T-cell (primary cell): ENCODE results near the gene CBY2. TPM values are rescaled to one million over a fixed set of nuclear protein-coding genes. Genes with fewer than 3 reads are reported as not detected.
"Not testable (repeated sequence)": the region's sequence is repeated elsewhere in the genome, so short reads cannot be mapped to it uniquely, and the experiment has no call there.

ENCODE experiments used
- ATAC-seq, 4 experiments: fragments of 200-7000 bp in 3 of 4; fragments of 150-1000 bp in 1 of 4; cut with Tn5 transposase; replicated peaks in 1 of 4; 1 replicate in 3 of 4; 2 replicates in 1 of 4; pipeline ENCODE4 v1.10.0; 2021; ENCODE audit warnings: moderate library complexity in 3 of 4, mild to moderate bottlenecking in 2 of 4, moderate number of reproducible peaks in 1 of 4
- CTCF ChIA-PET, 2 donors: fragments of 300-600 bp; sonication (Branson Sonifier 250); formaldehyde crosslinking; loops; one replicate each; lab custom pipeline; 2022; ENCODE audit warnings: antibody characterized with exemption in 2 of 2; lab: Charles Lee
- POLR2A ChIA-PET, 2 donors: fragments of 300-600 bp; sonication (Branson Sonifier 250); formaldehyde crosslinking; loops; one replicate each; lab custom pipeline; 2022; ENCODE audit warnings: antibody characterized with exemption in 2 of 2; lab: Charles Lee
- DNase-seq, 35 experiments: peaks; one replicate each; pipeline versions ENCODE4 v3.0.0 to v3.0.0-alpha.2; 2013 to 2023
- H3K27ac ChIP-seq: one replicate; pipeline ENCODE4 v1.5.1; 2013; ENCODE audit warnings: low read length
- H3K27me3 ChIP-seq, 2 experiments: replicated peaks in 1 of 2; 1 replicate in 1 of 2; 2 replicates in 1 of 2; pipeline versions ENCODE4 v1.6.1 to v1.7.0; 2013; ENCODE audit warnings: low read length in 1 of 2, mixed read lengths in 1 of 2; ENCODE audit not compliant: control insufficient read depth in 2 of 2, insufficient read depth in 2 of 2; ENCODE audit errors: extremely low read depth in 1 of 2
- H3K36me3 ChIP-seq, 2 donors: 1 replicate in 1 of 2; 2 replicates in 1 of 2; pipeline versions ENCODE4 v1.6.1 to v1.7.0; 2013; ENCODE audit warnings: low read length in 1 of 2; ENCODE audit not compliant: control insufficient read depth in 2 of 2, insufficient read depth in 1 of 2; ENCODE audit errors: extremely low read depth in 1 of 2
- H3K4me1 ChIP-seq, 2 experiments: 1 replicate in 1 of 2; 2 replicates in 1 of 2; pipeline versions ENCODE4 v1.6.1 to v1.7.0; 2013; ENCODE audit warnings: low read length in 2 of 2, mixed read lengths in 1 of 2; ENCODE audit not compliant: insufficient read depth in 2 of 2, control insufficient read depth in 1 of 2; ENCODE audit errors: extremely low read depth in 1 of 2
- H3K4me3 ChIP-seq, 2 donors: 1 replicate in 1 of 2; 2 replicates in 1 of 2; pipeline versions ENCODE4 v1.5.1 to v1.7.0; 2013; ENCODE audit warnings: mild to moderate bottlenecking in 2 of 2, low read length in 1 of 2, moderate library complexity in 1 of 2; ENCODE audit not compliant: control insufficient read depth in 1 of 2; ENCODE audit errors: extremely low read depth in 1 of 2
- H3K9me3 ChIP-seq: 2 replicates; pipeline ENCODE4 v1.7.0; 2013
- H3K27ac Mint-ChIP-seq, 2 donors: one replicate each; pipeline ENCODE4 v1.8.0; 2020 to 2021; ENCODE audit warnings: mild to moderate bottlenecking in 2 of 2, mixed read lengths in 2 of 2
- H3K27me3 Mint-ChIP-seq, 2 donors: one replicate each; pipeline ENCODE4 v1.8.0; 2021 to 2022; ENCODE audit warnings: mixed read lengths in 2 of 2
- H3K36me3 Mint-ChIP-seq: one replicate; pipeline ENCODE4 v1.8.0; 2021; ENCODE audit warnings: mixed read lengths
- H3K4me1 Mint-ChIP-seq, 3 donors: one replicate each; pipeline ENCODE4 v1.8.0; 2020 to 2022; ENCODE audit warnings: mixed read lengths in 3 of 3, mild to moderate bottlenecking in 1 of 3
- H3K4me3 Mint-ChIP-seq, 3 donors: one replicate each; pipeline ENCODE4 v1.8.0; 2020 to 2022; ENCODE audit warnings: mild to moderate bottlenecking in 3 of 3, mixed read lengths in 3 of 3, moderate library complexity in 3 of 3
- H3K9me3 Mint-ChIP-seq, 3 donors: one replicate each; pipeline ENCODE4 v1.8.0; 2020 to 2022; ENCODE audit warnings: mixed read lengths in 3 of 3
- WGBS: methylation state at CpG from one replicate; pipeline ENCODE4 v1.1.5; 2013; ENCODE audit warnings: missing lambda C conversion rate; ENCODE audit not compliant: insufficient coverage; 5-methylcytosine and 5-hydroxymethylcytosine counted together
- total RNA-seq, 35 experiments: library from RNA in 6 of 35; stranded (reverse) in 6 of 35; fragments of 120-200 nt in 1 of 35; gene quantifications; one replicate each; pipeline versions ENCODE4 v1.2.1 to v1.2.4 and lab custom pipeline; 2013 to 2026

Gene CBY2
- under 1 TPM in 4 of 5 donors, not detected in 1; 0.22 to 0.75 (median 0.56) TPM for total RNA-seq
- total RNA-seq (2013) = not detected
- total RNA-seq (lab: John Stamatoyannopoulos, UW) = 0 to 0.32 (median 0.06) reads per million in 29 experiments

DNA sequence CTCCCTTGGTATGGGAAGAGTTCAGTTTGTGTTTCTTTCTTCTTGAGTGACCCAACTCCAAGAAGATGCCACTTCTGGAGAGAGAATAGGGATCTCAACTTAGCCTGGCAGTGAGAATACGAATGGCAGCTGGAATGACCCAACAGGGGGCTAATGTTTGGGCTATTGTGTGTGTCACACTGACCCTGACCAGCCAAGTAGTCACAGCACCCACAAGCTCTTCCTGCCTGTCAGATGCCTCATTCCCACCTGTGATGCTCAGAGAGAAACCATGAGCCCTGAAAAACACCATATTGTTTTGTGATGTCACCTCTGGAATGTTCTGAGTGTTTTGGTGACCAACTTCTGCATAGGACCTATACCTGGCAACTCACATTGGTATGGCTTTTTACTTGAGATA lies at the start of gene CBY2:
Gene CBY2, plus strand, starts transcription at position 233 of the 400 bp plus-strand sequence. Its CDS starts 71 bp downstream, at position 304.
- ATAC-seq = no peak
- POLR2A ChIA-PET = no interaction called here
- WGBS = 100% methylated on average over 1 of the region's 1 CpG

DNA sequence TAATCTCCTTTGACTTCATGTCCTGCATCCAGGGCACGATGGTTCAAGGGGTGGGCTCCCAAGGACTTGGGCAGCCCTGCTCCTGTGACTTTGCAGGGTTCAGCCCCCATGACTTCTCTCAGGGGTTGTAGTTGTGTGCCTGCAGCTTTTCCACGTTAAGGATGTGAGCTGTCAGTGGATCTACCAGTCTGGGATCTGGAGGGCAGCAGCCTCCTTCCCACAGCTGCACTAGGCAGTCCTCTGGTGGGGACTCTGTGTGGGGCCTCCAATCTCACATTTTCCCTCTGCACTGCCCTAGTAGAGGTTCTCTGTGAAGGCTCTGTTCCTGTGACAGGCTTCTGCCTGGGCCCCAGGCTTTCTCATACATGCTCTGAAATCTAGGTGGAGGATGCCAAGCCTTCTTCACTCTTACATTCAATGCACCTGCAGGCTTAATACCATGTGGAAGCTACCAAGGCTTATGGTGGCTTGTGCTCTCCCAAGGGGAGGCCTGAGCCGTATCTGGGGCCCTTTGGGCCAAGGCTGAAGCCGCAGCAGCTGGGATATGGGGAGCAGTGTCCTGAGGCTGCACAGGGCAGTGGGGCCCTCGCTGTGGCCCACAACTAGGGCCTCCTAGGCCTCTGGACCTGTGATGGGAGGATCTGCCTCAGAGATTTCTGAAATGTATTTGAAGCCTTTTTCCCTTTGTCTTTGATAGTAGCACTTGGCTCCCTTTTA lies 47.3 kb upstream of the CBY2 start:
- ATAC-seq = no peak
- H3K9me3 Mint-ChIP-seq = peaks cover 0 to 3% (median 0%) of the 10 kb centered on the region in 3 donors
- H3K4me1 Mint-ChIP-seq = no peaks in the 10 kb centered on the region
- no peak overlapping the region for H3K4me3 Mint-ChIP-seq
- Histone ChIP-seq H3K9me3 (no peaks in the 10 kb centered on the region), H3K27me3 (no peaks in the 10 kb centered on the region), H3K4me1 (no peaks in the 10 kb centered on the region), H3K36me3 (no peaks in the 10 kb centered on the region), H3K27ac (no peak overlapping the region), H3K4me3 (no peak overlapping the region)
- ChIA-PET CTCF (no interaction called here), POLR2A (no interaction called here)
- WGBS = 72% methylated on average over 4 of the region's 5 CpGs
- no peaks in the 10 kb centered on the region for H3K36me3 Mint-ChIP-seq
- no peak overlapping the region for H3K27ac Mint-ChIP-seq
- DNase-seq = no peak
- no peaks in the 10 kb centered on the region for H3K27me3 Mint-ChIP-seq

More for the DNA sequence above, at the start of gene CBY2:
- no peak for DNase-seq
- H3K4me3 ChIP-seq = no peak within 1 kb of the TSS
- H3K36me3 ChIP-seq = peaks cover 0 to 3% of the 10 kb centered on the region in 2 donors
- no peak within 1 kb of the TSS for H3K4me3 Mint-ChIP-seq
- no peaks in the 10 kb centered on the region for H3K9me3 Mint-ChIP-seq
- CTCF ChIA-PET = no interaction called here
- no peak within 1 kb of the TSS for H3K27ac ChIP-seq
- H3K36me3 Mint-ChIP-seq = no peaks in the 10 kb centered on the region
- no peaks in the 10 kb centered on the region for H3K4me1 ChIP-seq
- H3K27me3 Mint-ChIP-seq = peaks cover 2 to 9% of the 10 kb centered on the region in 2 donors
- H3K4me1 Mint-ChIP-seq = peaks cover 0 to 6% (median 1%) of the 10 kb centered on the region in 3 donors
- no peak within 1 kb of the TSS for H3K27ac Mint-ChIP-seq
- H3K27me3 ChIP-seq = no peaks in the 10 kb centered on the region
- no peaks in the 10 kb centered on the region for H3K9me3 ChIP-seq

GRCh38 chr13:45658586-45659235 lies 43.4 kb upstream of the CBY2 start:
- no peak overlapping the region for H3K27ac Mint-ChIP-seq

GRCh38 chr13:45659536-45659935 lies 42.6 kb upstream of the CBY2 start:
- no CpG with 5 or more reads among the region's 3 CpGs for WGBS
- no peak overlapping the region for H3K4me3 Mint-ChIP-seq
- H3K27ac Mint-ChIP-seq = no peak overlapping the region
- H3K9me3 Mint-ChIP-seq = peaks cover 0 to 4% (median 3%) of the 10 kb centered on the region in 3 donors
- POLR2A ChIA-PET = no interaction called here
- Histone ChIP-seq H3K9me3 (no peaks in the 10 kb centered on the region), H3K36me3 (no peaks in the 10 kb centered on the region), H3K27ac (no peak overlapping the region), H3K27me3 (no peaks in the 10 kb centered on the region), H3K4me1 (no peaks in the 10 kb centered on the region), H3K4me3 (no peak overlapping the region)
- ATAC-seq (no peak), DNase-seq (no peak)
- CTCF ChIA-PET = interaction anchor here in 1 of 2 donors (0.6 kb wide), 1 partner anchor 23 kb away, joined by 3 read pairs; no protein-coding TSS in a partner anchor
- no peaks in the 10 kb centered on the region for H3K36me3 Mint-ChIP-seq
- H3K4me1 Mint-ChIP-seq = peaks cover 0 to 2% (median 0%) of the 10 kb centered on the region in 3 donors
- H3K27me3 Mint-ChIP-seq = no peaks in the 10 kb centered on the region

More at GRCh38 chr13:45658586-45659235, 43.4 kb upstream of the CBY2 start:
- CTCF ChIA-PET = no interaction called here
- WGBS = 100% methylated on average over 1 of the region's 5 CpGs
- DNase-seq (no peak), ATAC-seq (no peak)
- no peak overlapping the region for H3K4me3 Mint-ChIP-seq
- no peaks in the 10 kb centered on the region for H3K36me3 ChIP-seq
- peaks cover 0 to 4% (median 3%) of the 10 kb centered on the region in 3 donors for H3K9me3 Mint-ChIP-seq
- no peaks in the 10 kb centered on the region for H3K36me3 Mint-ChIP-seq
- H3K27me3 Mint-ChIP-seq = no peaks in the 10 kb centered on the region
- H3K4me3 ChIP-seq = no peak overlapping the region
- peaks cover 0 to 2% (median 0%) of the 10 kb centered on the region in 3 donors for H3K4me1 Mint-ChIP-seq
- no peaks in the 10 kb centered on the region for H3K9me3 ChIP-seq
- POLR2A ChIA-PET = no interaction called here
- no peaks in the 10 kb centered on the region for H3K4me1 ChIP-seq
- no peak overlapping the region for H3K27ac ChIP-seq
- no peaks in the 10 kb centered on the region for H3K27me3 ChIP-seq

- H3K9me3 Mint-ChIP-seq, DNase-seq, CTCF ChIA-PET, ATAC-seq, H3K27ac ChIP-seq, H3K4me1 ChIP-seq, H3K4me3 Mint-ChIP-seq, H3K27ac Mint-ChIP-seq, H3K4me3 ChIP-seq, H3K27me3 Mint-ChIP-seq, H3K36me3 ChIP-seq, POLR2A ChIA-PET, H3K27me3 ChIP-seq, H3K4me1 Mint-ChIP-seq, H3K9me3 ChIP-seq, H3K36me3 Mint-ChIP-seq: not testable (repeated sequence)
- WGBS = no CpG with 5 or more reads among the region's 1 CpG
These were observed 41.7 kb upstream of the CBY2 start for GRCh38 chr13:45660458-45660857.

DNA sequence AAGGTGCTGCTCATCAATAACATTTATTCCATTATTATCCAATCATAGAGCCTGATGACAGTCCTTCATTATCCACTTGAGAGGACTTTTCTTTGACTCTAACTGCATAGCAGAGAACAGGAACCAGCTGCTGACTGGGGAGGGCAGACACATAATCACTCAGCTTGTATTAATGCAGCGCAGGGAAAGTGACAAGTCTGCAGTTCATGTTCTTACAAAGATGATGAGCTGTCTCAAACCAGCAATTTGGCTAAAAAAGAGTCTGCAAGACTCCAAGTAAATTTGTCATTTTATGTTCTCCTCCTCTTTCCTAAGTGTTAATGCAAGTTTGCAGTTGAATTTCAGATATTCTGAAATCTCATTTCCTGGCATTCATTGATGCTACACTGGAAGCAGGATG lies 40.0 kb upstream of the CBY2 start:
- Mint-ChIP-seq H3K27ac (no peak overlapping the region), H3K9me3 (peaks cover 0 to 4% (median 3%) of the 10 kb centered on the region in 3 donors), H3K27me3 (peaks cover 0 to 2% of the 10 kb centered on the region in 2 donors), H3K36me3 (no peaks in the 10 kb centered on the region), H3K4me3 (no peak overlapping the region), H3K4me1 (peaks cover 0 to 2% (median 0%) of the 10 kb centered on the region in 3 donors)
- Histone ChIP-seq H3K27ac (no peak overlapping the region), H3K9me3 (no peaks in the 10 kb centered on the region), H3K36me3 (no peaks in the 10 kb centered on the region), H3K4me1 (no peaks in the 10 kb centered on the region), H3K4me3 (no peak overlapping the region), H3K27me3 (no peaks in the 10 kb centered on the region)
- POLR2A ChIA-PET = no interaction called here
- CTCF ChIA-PET = no interaction called here
- DNase-seq (no peak), ATAC-seq (no peak)
- WGBS = no CpG with 5 or more reads among the region's 1 CpG
